HepG2 (cell line): ENCODE results near the gene MRRF. TPM values are rescaled to one million over a fixed set of nuclear protein-coding genes. Genes with fewer than 3 reads are reported as not detected.

Source experiments
- ATAC-seq: fragments of 200-7000 bp; cut with Tn5 transposase; 3 replicates; pipeline ENCODE4 v1.9.1; 2020; ENCODE audit warnings: mild to moderate bottlenecking, moderate library complexity
- BruUV-seq: library from RNA; stranded (reverse); fragments of 400-500 nt; replicated peaks from 2 replicates; lab custom pipeline; 2021; lab: Mats Ljungman, UMichigan
- CTCF ChIA-PET: fragments of 300-600 bp; formaldehyde crosslinking; extraction: SDS; loops from one replicate; lab custom pipeline; 2021; ENCODE audit warnings: low total read pairs, inconsistent platforms, low intra/inter-chr PET ratio; lab: Yijun Ruan, JAX
- POLR2A ChIA-PET: fragments of 350-600 bp; sonication (Branson Sonifier 250); formaldehyde crosslinking; loops from one replicate; lab custom pipeline; 2020; ENCODE audit warnings: antibody characterized with exemption, inconsistent platforms; lab: Yijun Ruan, JAX
- DNase-seq: peaks from one replicate; pipeline ENCODE4 v3.0.0-alpha.2; 2015; ENCODE audit warnings: low spot score
- FAIRE-seq: peaks from 3 replicates; lab custom pipeline; 2011; peaks lifted over from hg19 to GRCh38; lab: Jason Lieb, UNC
- H2AFZ ChIP-seq: one replicate; pipeline ENCODE4 v1.6.1; 2011; ENCODE audit warnings: low read length, inconsistent platforms
- H3K27ac ChIP-seq: fragments of 300-600 bp; 3 replicates; pipeline ENCODE4 v1.8.0; 2011; ENCODE audit warnings: mixed run types, mild to moderate bottlenecking, mixed read lengths, low read length, inconsistent platforms; ENCODE audit not compliant: insufficient read depth; ENCODE audit errors: extremely low read length
- H3K27me3 ChIP-seq, 2 experiments: fragments of 200-600 bp in 1 of 2; 2 replicates in 1 of 2; 3 replicates in 1 of 2; pipeline versions ENCODE4 v1.6.0 to v1.8.0; 2011; ENCODE audit warnings: low read length in 2 of 2, mild to moderate bottlenecking in 2 of 2, moderate library complexity in 2 of 2, inconsistent platforms in 1 of 2; ENCODE audit not compliant: insufficient read depth in 2 of 2, control insufficient read depth in 1 of 2
- H3K36me3 ChIP-seq, 2 experiments: fragments of 200-600 bp in 1 of 2; replicated peaks in 1 of 2; 2 replicates in 1 of 2; 3 replicates in 1 of 2; pipeline versions ENCODE4 v1.5.1 to v1.8.0; 2011; ENCODE audit warnings: low read length in 2 of 2, inconsistent platforms in 1 of 2; ENCODE audit not compliant: insufficient read depth in 2 of 2, control insufficient read depth in 1 of 2
- H3K4me1 ChIP-seq: 2 replicates; pipeline ENCODE4 v1.5.1; 2012; ENCODE audit warnings: low read length, inconsistent platforms; ENCODE audit not compliant: insufficient read depth
- H3K4me2 ChIP-seq: 2 replicates; pipeline ENCODE4 v1.6.0; 2011; ENCODE audit warnings: low read depth, low read length, inconsistent platforms
- H3K4me3 ChIP-seq, 3 experiments: fragments of 200-600 bp in 1 of 3; sonication (generic), shearing (Covaris generic) in 1 of 3; replicated peaks in 1 of 3; 2 replicates each; pipeline ENCODE4 v1.5.1; 2011 to 2016; ENCODE audit warnings: low read length in 3 of 3, inconsistent platforms in 2 of 3, low read depth in 2 of 3, mild to moderate bottlenecking in 2 of 3, control low read depth in 1 of 3, mixed read lengths in 1 of 3; ENCODE audit not compliant: insufficient read depth in 1 of 3
- H3K79me2 ChIP-seq: one replicate; pipeline ENCODE4 v1.6.1; 2011; ENCODE audit warnings: low read length, inconsistent platforms; ENCODE audit not compliant: insufficient read depth
- H3K9ac ChIP-seq: 2 replicates; pipeline ENCODE4 v1.6.0; 2011; ENCODE audit warnings: mild to moderate bottlenecking, low read depth, low read length, inconsistent platforms; ENCODE audit not compliant: insufficient read depth
- H3K9me3 ChIP-seq: 2 replicates; pipeline ENCODE4 v1.5.1; 2012; ENCODE audit warnings: mild to moderate bottlenecking, low read length
- H4K20me1 ChIP-seq: 2 replicates; pipeline ENCODE4 v1.6.0; 2011; ENCODE audit warnings: inconsistent platforms, mild to moderate bottlenecking, low read length, moderate library complexity; ENCODE audit not compliant: insufficient read depth
- BCL6 ChIP-seq: IDR thresholded peaks from 2 replicates; pipeline ENCODE4 v1.6.1; 2016; ENCODE audit warnings: missing genetic modification reagents, missing compliant biosample characterization
- NFE2L2 ChIP-seq: fragments of 150-350 bp; IDR thresholded peaks from 2 replicates; pipeline ENCODE4 v1.6.1; 2014; ENCODE audit warnings: low read length
- POLR2AphosphoS5 ChIP-seq: IDR thresholded peaks from 2 replicates; pipeline ENCODE4 v1.6.1; 2012; ENCODE audit warnings: low read depth, low read length
- PRPF4 ChIP-seq: fragments of 200-400 bp; formaldehyde crosslinking; IDR thresholded peaks from 2 replicates; pipeline ENCODE4 v1.6.1; 2016; ENCODE audit warnings: low read length, low read depth; ENCODE audit not compliant: poor library complexity, severe bottlenecking
- RBAK ChIP-seq: sonication (generic); formaldehyde crosslinking; IDR thresholded peaks from 2 replicates; pipeline ENCODE4 v1.5.1; 2020; ENCODE audit warnings: mild to moderate bottlenecking, missing genetic modification reagents
- SNAPC2 ChIP-seq: sonication (generic); formaldehyde crosslinking; IDR thresholded peaks from 2 replicates; pipeline ENCODE4 v1.8.1; 2022; ENCODE audit warnings: mild to moderate bottlenecking, missing genetic modification reagents
- TSC22D2 ChIP-seq: sonication (generic); formaldehyde crosslinking; IDR thresholded peaks from 2 replicates; pipeline ENCODE4 v1.5.1; 2020; ENCODE audit warnings: missing genetic modification reagents, mild to moderate bottlenecking, borderline replicate concordance
- ZBTB1 ChIP-seq: sonication (generic); formaldehyde crosslinking; IDR thresholded peaks from 2 replicates; pipeline ENCODE4 v1.4.0; 2020; ENCODE audit warnings: missing genetic modification reagents, borderline replicate concordance
- ZNF367 ChIP-seq: sonication (generic); formaldehyde crosslinking; IDR thresholded peaks from 2 replicates; pipeline ENCODE4 v1.4.0; 2020; ENCODE audit warnings: missing genetic modification reagents, borderline replicate concordance
- ZNF557 ChIP-seq: sonication (generic); formaldehyde crosslinking; IDR thresholded peaks from 2 replicates; pipeline ENCODE4 v1.4.0; 2020; ENCODE audit warnings: missing genetic modification reagents
- ZNF878 ChIP-seq: sonication (generic); formaldehyde crosslinking; IDR thresholded peaks from 2 replicates; pipeline ENCODE4 v1.8.1; 2023; ENCODE audit warnings: mild to moderate bottlenecking, missing genetic modification reagents, moderate library complexity
- WGBS: methylation state at CpG from one replicate; pipeline ENCODE4 v1.1.6; 2017; ENCODE audit warnings: low lambda C conversion rate; 5-methylcytosine and 5-hydroxymethylcytosine counted together
- in situ Hi-C: cut with HindIII; loops from 2 replicates; pipeline ENCODE4 v1.10.0; 2017; ENCODE audit warnings: low pct_unique_long_range_greater_than_20kb; ENCODE audit not compliant: extremely low pct_ligation_motif_present
- intact Hi-C: fragments of 100-400 bp; cut with micrococcal nuclease; formaldehyde crosslinking; loops from one replicate; pipeline ENCODE4 v1.10.0; 2022; ENCODE audit not compliant: unreplicated experiment
- polyA plus RNA-seq, 8 experiments: library from polyadenylated mRNA; depleted of rRNA in 3 of 8; stranded (reverse) in 7 of 8; unstranded in 1 of 8; fragments of >200 nt; fragmentation: Illumina TruSeq in 4 of 8; extraction: Trizol in 4 of 8; gene quantifications; 2 replicates each; pipeline versions ENCODE4 v1.2.1 to v1.2.3, GENCODE V29; 2011 to 2016; ENCODE audit warnings: low read depth in 4 of 8, missing spikeins in 1 of 8, mixed read lengths in 1 of 8; ENCODE audit not compliant: insufficient read depth in 1 of 8
- total RNA-seq, 5 experiments: library from RNA; depleted of rRNA; stranded (reverse); fragments of >200 nt; fragmentation: Illumina TruSeq; extraction: Trizol; gene quantifications; 2 replicates each; pipeline ENCODE4 v1.2.3, GENCODE V29; 2016; ENCODE audit warnings: low read depth in 1 of 5
- TF ChIP-seq, protein P1 (sequence below): sonication (generic); formaldehyde crosslinking; conservative IDR thresholded peaks from 2 replicates; pipeline ENCODE4 v1.4.0; 2020; ENCODE audit warnings: missing genetic modification reagents
- TF ChIP-seq, protein P2 (sequence below): sonication (generic); formaldehyde crosslinking; IDR thresholded peaks from 2 replicates; pipeline ENCODE4 v1.4.0; 2020; ENCODE audit warnings: missing genetic modification reagents, borderline replicate concordance
- TF ChIP-seq, protein P3 (sequence below): sonication (generic); formaldehyde crosslinking; IDR thresholded peaks from 2 replicates; pipeline ENCODE4 v1.5.1; 2020; ENCODE audit warnings: mild to moderate bottlenecking, moderate library complexity, missing genetic modification reagents
- TF ChIP-seq, protein P4 (sequence below): sonication (generic); formaldehyde crosslinking; IDR thresholded peaks from 2 replicates; pipeline ENCODE4 v1.5.1; 2020; ENCODE audit warnings: mild to moderate bottlenecking, missing genetic modification reagents
- TF ChIP-seq, protein P5 (sequence below): sonication (generic); formaldehyde crosslinking; IDR thresholded peaks from 2 replicates; pipeline ENCODE4 v1.4.0; 2020; ENCODE audit warnings: mild to moderate bottlenecking, low read depth, missing genetic modification reagents

MRRF gene
- total and polyA plus RNA-seq, 2 of the 13 experiments (the other 11 are each of a cell fraction or from before 2014, with no cell fraction given): 37.3 to 44.3 TPM

DNA sequence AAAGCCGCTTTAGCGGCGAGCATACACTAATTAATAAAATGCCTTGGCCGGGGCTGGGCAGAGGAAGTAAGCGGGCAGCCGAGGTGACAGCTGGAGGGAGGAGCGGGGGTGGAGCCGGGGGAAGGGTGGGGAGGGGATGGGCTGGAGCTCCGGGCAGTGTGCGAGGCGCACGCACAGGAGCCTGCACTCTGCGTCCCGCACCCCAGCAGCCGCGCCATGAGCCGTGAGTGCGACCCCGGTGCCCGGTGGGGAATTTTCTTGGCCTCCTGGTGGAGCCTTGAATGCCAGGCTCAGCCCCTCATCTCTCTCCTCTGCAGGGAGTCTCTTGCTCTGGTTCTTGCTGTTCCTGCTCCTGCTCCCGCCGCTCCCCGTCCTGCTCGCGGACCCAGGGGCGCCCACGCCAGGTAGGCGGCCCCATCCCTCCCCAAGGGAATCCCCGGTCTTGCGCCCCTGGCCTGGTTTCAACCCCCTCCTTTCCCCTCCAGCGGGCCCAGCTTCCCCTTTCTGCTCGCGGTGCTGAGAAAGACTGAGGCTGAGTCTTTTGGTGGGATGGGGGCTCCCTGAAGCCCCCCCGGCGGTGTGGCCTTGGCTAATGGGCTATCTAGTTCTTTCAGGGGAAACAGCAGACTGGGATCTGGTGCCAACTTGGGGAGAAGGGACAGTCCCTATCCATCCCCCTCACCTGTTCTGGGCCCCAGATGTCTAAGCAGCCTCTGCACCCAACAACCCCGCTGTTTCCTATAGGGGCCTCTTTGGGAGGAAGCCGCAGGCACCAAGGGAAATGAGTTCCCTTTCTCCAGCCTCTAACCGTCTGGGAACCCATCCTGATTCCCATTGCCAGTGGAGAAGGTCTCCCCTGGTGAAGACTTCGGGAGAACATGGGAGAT, 106.4 kb downstream of the MRRF start, which contains the start of gene PTGS1:
Gene PTGS1, plus strand, starts transcription at position 156 of the 887 bp plus-strand sequence. Its CDS starts 61 bp downstream, at position 217.
- H3K9ac ChIP-seq: no peak within 1 kb of the TSS
- in situ Hi-C loops (loop anchor here (25.0 kb wide), 1 partner anchor 441 kb away; the partner anchor contains the start of gene OR1K1), intact Hi-C loops (no loop called here)
- FAIRE-seq: no peak
- no peak within 1 kb of the TSS for H3K4me3 ChIP-seq
- 37% methylated on average over 29 of the region's 39 CpGs for WGBS
- H3K27ac ChIP-seq: no peak within 1 kb of the TSS
- H3K9me3 ChIP-seq: no peaks in the 10 kb centered on the region
- peaks cover 0 to 18% of the 10 kb centered on the region in 2 experiments for H3K27me3 ChIP-seq
- DNase-seq: no peak
- ChIA-PET POLR2A (no interaction called here), CTCF (no interaction called here)
- H3K4me1 ChIP-seq: peaks cover 18% of the 10 kb centered on the region
- no peak within 1 kb of the TSS for H3K4me2 ChIP-seq
- no peak for ATAC-seq
- no peak within 1 kb of the TSS for H2AFZ ChIP-seq
- no peaks in the 10 kb centered on the region for H3K36me3 ChIP-seq
- no peaks in the 10 kb centered on the region for H4K20me1 ChIP-seq
- H3K79me2 ChIP-seq: no peaks in the 10 kb centered on the region
- no TSS peak for BruUV-seq
- TF ChIP-seq NFE2L2 (no peak), POLR2AphosphoS5 (no peak), RBAK (CRISPR knock-in tag) (no peak), TSC22D2 (CRISPR knock-in tag) (no peak), PRPF4 (no peak), SNAPC2 (CRISPR knock-in tag) (no peak), ZNF878 (CRISPR knock-in tag) (no peak), ZNF367 (CRISPR knock-in tag) (no peak), ZNF557 (CRISPR knock-in tag) (no peak), BCL6 (CRISPR knock-in tag) (no peak), ZBTB1 (CRISPR knock-in tag) (no peak)
- TF ChIP-seq, protein P1, sequence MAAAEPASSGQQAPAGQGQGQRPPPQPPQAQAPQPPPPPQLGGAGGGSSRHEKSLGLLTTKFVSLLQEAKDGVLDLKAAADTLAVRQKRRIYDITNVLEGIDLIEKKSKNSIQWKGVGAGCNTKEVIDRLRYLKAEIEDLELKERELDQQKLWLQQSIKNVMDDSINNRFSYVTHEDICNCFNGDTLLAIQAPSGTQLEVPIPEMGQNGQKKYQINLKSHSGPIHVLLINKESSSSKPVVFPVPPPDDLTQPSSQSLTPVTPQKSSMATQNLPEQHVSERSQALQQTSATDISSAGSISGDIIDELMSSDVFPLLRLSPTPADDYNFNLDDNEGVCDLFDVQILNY: no peak
- TF ChIP-seq, protein P2, sequence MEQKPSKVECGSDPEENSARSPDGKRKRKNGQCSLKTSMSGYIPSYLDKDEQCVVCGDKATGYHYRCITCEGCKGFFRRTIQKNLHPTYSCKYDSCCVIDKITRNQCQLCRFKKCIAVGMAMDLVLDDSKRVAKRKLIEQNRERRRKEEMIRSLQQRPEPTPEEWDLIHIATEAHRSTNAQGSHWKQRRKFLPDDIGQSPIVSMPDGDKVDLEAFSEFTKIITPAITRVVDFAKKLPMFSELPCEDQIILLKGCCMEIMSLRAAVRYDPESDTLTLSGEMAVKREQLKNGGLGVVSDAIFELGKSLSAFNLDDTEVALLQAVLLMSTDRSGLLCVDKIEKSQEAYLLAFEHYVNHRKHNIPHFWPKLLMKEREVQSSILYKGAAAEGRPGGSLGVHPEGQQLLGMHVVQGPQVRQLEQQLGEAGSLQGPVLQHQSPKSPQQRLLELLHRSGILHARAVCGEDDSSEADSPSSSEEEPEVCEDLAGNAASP: no peak
- TF ChIP-seq, protein P3, sequence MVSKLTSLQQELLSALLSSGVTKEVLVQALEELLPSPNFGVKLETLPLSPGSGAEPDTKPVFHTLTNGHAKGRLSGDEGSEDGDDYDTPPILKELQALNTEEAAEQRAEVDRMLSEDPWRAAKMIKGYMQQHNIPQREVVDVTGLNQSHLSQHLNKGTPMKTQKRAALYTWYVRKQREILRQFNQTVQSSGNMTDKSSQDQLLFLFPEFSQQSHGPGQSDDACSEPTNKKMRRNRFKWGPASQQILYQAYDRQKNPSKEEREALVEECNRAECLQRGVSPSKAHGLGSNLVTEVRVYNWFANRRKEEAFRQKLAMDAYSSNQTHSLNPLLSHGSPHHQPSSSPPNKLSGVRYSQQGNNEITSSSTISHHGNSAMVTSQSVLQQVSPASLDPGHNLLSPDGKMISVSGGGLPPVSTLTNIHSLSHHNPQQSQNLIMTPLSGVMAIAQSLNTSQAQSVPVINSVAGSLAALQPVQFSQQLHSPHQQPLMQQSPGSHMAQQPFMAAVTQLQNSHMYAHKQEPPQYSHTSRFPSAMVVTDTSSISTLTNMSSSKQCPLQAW (CRISPR knock-in tag): no peak
- TF ChIP-seq, protein P4, sequence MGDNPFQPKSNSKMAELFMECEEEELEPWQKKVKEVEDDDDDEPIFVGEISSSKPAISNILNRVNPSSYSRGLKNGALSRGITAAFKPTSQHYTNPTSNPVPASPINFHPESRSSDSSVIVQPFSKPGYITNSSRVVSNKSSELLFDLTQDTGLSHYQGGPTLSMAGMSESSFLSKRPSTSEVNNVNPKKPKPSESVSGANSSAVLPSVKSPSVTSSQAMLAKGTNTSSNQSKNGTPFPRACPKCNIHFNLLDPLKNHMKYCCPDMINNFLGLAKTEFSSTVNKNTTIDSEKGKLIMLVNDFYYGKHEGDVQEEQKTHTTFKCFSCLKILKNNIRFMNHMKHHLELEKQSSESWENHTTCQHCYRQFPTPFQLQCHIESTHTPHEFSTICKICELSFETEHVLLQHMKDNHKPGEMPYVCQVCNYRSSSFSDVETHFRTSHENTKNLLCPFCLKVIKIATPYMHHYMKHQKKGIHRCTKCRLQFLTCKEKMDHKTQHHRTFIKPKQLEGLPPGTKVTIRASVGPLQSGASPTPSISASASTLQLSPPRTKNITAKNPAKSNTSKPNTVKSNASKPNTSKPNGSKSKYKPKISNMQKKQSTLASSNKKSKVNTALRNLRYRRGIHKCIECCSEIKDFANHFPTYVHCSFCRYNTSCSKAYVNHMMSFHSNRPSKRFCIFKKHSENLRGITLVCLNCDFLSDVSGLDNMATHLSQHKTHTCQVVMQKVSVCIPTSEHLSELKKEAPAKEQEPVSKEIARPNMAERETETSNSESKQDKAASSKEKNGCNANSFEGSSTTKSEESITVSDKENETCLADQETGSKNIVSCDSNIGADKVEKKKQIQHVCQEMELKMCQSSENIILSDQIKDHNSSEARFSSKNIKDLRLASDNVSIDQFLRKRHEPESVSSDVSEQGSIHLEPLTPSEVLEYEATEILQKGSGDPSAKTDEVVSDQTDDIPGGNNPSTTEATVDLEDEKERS (CRISPR knock-in tag): no peak
- TF ChIP-seq, protein P5, sequence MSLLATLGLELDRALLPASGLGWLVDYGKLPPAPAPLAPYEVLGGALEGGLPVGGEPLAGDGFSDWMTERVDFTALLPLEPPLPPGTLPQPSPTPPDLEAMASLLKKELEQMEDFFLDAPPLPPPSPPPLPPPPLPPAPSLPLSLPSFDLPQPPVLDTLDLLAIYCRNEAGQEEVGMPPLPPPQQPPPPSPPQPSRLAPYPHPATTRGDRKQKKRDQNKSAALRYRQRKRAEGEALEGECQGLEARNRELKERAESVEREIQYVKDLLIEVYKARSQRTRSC (CRISPR knock-in tag): no peak
